HG03159 (cell line): ENCODE data around the gene STARD10.

Source experiments
- ATAC-seq: cut with Tn5 transposase; IDR thresholded peaks from one replicate; pipeline ENCODE4 v1.9.1; 2021; ENCODE audit warnings: mild to moderate bottlenecking, moderate library complexity; ENCODE audit not compliant: unreplicated experiment

STARD10 gene

GRCh38 chr11:72750086-72750485 is 43.8 kb downstream of the STARD10 start:
- ATAC-seq = no peak

- ATAC-seq = no peak
Observed at GRCh38 chr11:72747289-72747855, 46.5 kb downstream of the STARD10 start.

GRCh38 chr11:72746821-72747220 is 47.0 kb downstream of the STARD10 start:
- no peak for ATAC-seq

DNA sequence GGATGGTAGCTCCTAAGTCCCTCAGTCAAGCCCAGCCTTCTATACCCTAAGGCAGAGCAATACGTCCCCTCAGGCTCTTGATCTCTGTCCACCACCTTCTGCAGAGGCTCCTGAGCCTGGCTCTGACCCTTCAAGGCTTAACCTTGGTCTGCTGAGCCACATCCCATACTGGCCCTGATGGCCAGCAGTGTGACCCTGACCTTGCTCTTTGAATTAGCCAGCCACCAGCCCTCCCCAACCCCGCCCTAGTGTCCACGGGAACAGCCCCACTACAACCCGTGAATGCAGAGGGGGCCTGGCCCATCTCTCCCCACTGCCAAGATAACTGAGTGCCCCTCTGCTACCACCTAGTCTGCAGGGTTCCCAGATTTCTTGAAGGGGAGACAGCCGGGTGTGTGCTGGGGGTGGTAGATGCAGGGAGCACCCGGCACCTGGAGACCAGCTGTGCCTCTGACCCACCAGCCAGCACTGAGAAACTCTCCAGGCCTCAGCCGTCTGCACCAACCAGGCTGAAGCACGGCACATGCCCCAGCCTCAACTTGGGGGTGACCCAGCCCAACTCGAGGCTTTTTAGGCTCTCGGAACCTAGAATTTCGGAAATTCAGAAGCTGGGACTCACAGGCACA is 47.8 kb downstream of the STARD10 start:
- no peak for ATAC-seq

- no peak for ATAC-seq
Observed at GRCh38 chr11:72745511-72745910, 48.3 kb downstream of the STARD10 start.

DNA sequence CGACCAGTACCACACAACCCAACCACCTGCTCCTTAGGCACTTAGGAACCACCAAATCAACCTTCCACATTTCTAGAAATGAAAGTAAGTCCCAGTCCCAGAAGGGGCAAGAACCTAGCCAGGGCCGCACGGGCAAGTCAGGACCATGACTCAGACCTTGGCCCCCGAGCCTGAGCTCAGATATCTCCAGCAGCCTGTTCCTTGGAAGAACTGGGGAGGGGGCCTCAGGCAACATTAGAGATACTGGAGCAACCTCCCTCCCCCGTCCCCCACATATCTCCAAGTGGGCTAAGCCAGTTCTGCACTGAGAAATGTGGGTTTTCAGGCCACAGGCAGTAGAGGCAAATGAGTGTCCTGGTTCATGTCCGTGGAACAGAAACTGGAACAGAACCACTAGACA is 49.4 kb downstream of the STARD10 start:
- ATAC-seq = no peak

GRCh38 chr11:72743321-72744221 is 50.3 kb downstream of the STARD10 start:
- peak; percentile 68 for ATAC-seq

- no peak for ATAC-seq
Observed at GRCh38 chr11:72742513-72743320, 51.1 kb downstream of the STARD10 start.

GRCh38 chr11:72741849-72742512 is 51.9 kb downstream of the STARD10 start:
- no peak for ATAC-seq

GRCh38 chr11:72741429-72741833 is 52.4 kb downstream of the STARD10 start:
- no peak for ATAC-seq

DNA sequence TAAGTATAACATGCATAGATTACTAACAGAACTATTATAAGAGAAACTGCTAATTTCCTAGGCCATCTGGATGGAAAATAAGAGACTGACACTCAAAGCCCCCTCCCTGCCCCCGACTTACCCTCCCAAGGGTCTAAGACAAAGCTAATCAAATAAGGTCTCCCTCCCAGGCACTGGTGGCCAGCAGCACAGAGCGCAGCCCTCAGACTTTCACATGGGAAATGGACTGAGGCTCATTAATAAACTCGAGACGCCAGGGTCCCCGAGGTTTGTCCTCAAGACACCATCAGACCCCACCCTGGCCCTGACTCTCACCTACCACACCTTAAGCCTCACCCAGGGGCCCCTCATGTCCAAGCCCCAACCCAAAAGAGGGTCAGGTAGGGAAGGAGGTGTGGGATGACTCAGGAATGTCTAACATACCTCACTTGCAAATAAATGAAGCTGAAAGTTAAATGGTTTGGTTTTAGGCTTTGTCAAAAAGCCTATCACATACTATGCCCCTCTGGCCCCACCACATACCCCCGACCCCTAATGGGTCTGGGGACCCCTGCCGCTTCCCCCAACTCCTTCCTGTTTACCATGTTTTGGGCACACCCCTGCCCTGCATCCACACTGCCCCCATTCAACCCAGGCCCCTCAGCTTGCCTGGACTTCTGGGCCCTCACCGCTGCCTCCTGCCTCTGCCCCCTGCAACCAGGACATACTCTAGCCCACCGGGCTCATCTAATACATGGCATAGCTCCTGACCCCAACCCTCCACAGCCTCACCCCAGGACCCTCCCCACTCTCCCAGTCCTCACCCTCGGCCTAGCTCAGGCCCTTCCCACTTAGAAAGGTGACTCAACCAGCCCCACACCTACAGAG is 53.1 kb downstream of the STARD10 start:
- no peak for ATAC-seq

GRCh38 chr11:72740060-72740424 is 53.8 kb downstream of the STARD10 start:
- no peak for ATAC-seq

DNA sequence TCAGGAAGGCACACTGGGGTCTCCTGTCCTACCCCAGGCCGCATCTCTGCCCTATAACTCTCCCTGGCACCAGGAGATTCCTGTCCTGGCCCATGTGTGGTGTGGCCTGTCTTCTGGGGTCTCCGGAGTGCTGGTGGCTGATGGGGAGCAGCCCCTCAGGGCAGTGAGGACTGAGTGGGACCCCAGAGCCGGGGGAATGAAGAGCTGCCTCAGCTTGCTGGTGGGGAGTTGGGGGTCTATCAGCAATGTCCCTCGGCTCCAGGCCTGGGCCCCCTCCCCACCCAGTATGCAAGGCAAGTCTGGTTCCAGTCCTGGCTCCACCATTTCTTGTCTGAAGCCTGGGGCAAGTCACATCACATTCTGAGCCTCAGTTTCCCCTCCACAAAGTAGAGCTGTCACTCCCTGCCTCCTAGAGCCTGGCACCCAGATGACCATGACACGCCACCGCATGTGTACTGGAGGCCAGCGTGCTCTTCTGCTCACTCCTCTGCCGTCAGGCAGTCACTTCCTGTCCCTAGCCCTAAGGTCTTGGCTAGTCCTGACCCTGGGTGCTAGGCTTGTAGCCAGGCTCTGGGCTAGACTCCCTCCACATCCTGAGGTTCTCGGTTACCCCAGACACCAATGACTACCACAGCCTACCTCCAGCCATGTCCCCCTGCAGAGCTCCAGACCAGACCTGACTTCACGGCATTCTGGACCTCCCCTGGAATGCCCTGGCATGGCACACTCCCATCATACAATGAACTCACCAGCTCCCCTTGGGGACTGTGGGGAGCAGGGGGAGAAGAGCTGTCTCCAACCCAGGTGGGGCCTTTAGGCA is 54.4 kb downstream of the STARD10 start:
- ATAC-seq = no peak

DNA sequence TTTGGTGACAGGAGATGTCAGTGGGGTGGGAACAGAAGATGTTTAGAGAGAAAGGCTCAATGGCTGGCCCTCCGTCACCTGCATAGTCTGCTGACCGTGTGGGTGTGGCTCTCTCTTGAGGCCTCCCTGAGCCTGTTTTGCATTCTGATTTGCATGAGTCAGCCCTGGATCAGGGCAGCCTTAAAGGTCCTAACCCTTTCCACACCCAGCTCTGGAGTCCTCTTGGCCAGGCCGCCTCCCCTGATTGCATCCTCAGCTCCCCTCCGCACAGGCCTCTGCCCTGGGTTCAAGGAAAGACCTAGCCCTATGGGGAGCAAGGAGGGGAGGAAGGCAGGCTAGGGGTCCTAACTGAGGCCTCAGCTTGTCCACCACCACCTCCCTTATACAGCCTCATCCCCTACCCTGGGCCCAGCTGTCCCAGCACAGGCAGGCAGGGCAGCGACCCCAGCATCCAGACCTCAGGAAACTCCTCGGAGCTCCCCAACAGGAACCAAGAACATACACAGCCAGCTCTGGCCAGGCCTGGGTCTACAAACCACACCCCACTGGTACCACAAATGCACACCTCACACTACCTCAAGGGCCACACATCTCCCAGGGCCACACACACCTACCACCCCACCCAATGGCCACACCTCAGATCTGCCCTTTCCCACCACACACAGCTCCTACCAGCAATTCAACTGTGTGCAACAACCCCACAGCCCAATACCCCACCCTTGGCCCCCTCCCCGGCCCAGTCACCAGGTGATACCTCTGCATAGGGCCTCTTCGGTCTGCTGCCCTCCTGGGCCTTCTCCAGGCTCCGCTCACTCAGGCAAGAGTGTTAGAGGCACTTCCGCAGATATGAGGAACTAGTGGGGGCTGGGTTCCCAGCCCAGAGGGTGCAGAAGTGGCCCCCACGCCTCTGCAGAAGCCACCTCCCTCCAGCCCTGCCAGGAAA is 55.4 kb downstream of the STARD10 start:
- ATAC-seq = peak; percentile 44

GRCh38 chr11:72737336-72737735 is 56.5 kb downstream of the STARD10 start:
- ATAC-seq = no peak

GRCh38 chr11:72736452-72737069 is 57.3 kb downstream of the STARD10 start:
- no peak for ATAC-seq

DNA sequence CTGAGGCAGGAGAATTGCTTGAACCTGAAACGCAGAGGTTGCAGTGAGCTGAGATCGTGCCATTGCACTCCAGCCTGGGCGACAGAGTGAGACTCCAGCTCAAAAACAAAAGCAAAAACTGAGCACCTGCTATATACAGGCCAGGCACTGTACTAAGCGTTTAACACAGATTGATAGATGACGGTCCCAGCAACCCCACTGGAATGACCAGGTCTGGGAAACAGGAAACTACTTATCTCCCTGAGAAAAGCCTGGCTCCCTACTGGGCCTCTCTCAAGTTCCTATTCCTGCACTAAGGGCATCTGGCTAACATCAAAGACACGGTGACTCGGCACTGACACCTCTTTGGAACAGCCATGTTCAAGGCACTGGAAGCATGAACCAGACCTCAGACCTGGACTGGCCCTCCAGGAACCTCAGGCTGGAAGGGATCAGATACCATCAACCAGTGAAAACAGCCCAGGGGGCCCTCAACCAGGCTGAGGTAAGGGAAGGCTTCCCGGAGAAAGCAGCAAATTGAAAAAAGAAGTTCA is 58.3 kb downstream of the STARD10 start:
- ATAC-seq = no peak
